Breast epithelium (tissue), 4 donors: ENCODE results near the gene NHP2. TPM values are rescaled to one million over a fixed set of nuclear protein-coding genes. Genes with fewer than 3 reads are reported as not detected.

ENCODE experiments used
- DNase-seq, 2 donors: peaks; one replicate each; pipeline ENCODE4 v3.0.0-alpha.2; 2019; ENCODE audit warnings: low spot score in 2 of 2
- H3K27ac ChIP-seq, 2 donors: fragments of 200-600 bp; sonication (generic) in 1 of 2; one replicate each; pipeline ENCODE4 v1.5.1; 2016 to 2019; ENCODE audit warnings: mild to moderate bottlenecking in 1 of 2
- H3K27me3 ChIP-seq, 2 donors: fragments of 200-600 bp; sonication (generic) in 1 of 2; one replicate each; pipeline versions ENCODE4 v1.5.1 to v1.6.0; 2017 to 2019; ENCODE audit warnings: control low read depth in 1 of 2, mild to moderate bottlenecking in 1 of 2
- H3K36me3 ChIP-seq: fragments of 200-600 bp; one replicate; pipeline ENCODE4 v1.5.1; 2019
- H3K4me1 ChIP-seq, 2 donors: fragments of 200-600 bp; sonication (generic); one replicate each; pipeline ENCODE4 v1.5.1; 2016 to 2019; ENCODE audit warnings: control low read depth in 1 of 2
- H3K4me3 ChIP-seq, 3 donors: fragments of 200-600 bp; sonication (generic); 1 replicate in 2 of 3; 2 replicates in 1 of 3; pipeline ENCODE4 v1.5.1; 2016 to 2019; ENCODE audit warnings: mild to moderate bottlenecking in 3 of 3, moderate library complexity in 2 of 3
- H3K9me3 ChIP-seq, 2 donors: fragments of 200-600 bp; sonication (generic) in 1 of 2; one replicate each; pipeline ENCODE4 v1.5.1; 2016 to 2019; ENCODE audit warnings: control low read depth in 1 of 2
- CTCF ChIP-seq, 3 donors: fragments of 450-650 bp; IDR thresholded peaks; one replicate each; pipeline ENCODE4 v1.5.1; 2016 to 2017; ENCODE audit warnings: antibody characterized with exemption in 3 of 3, mild to moderate bottlenecking in 3 of 3, moderate library complexity in 3 of 3
- POLR2A ChIP-seq: fragments of 450-650 bp; IDR thresholded peaks from one replicate; pipeline ENCODE4 v1.6.1; 2016; ENCODE audit warnings: antibody characterized with exemption, mild to moderate bottlenecking, moderate library complexity
- POLR2AphosphoS5 ChIP-seq, 3 donors: sonication (generic); formaldehyde crosslinking; IDR thresholded peaks; one replicate each; pipeline ENCODE4 v1.6.1; 2017; ENCODE audit warnings: antibody characterized with exemption in 3 of 3
- intact Hi-C: fragments of 100-400 bp; cut with DNase I; formaldehyde crosslinking; loops from one replicate; pipeline ENCODE4 v1.15.1; 2023; ENCODE audit warnings: low total_unique reads
- total RNA-seq, 3 donors: library from RNA; depleted of rRNA; stranded (reverse); fragments of >200 nt; gene quantifications; one replicate each; pipeline ENCODE4 v1.1.0, GENCODE V29; 2016

Gene NHP2
- total RNA-seq, 3 donors from 2014 or later: 148 to 256 (median 220) TPM

GRCh38 chr5:178152491-178153444, 917 bp downstream of the NHP2 start:
- Histone ChIP-seq H3K4me3 (peak overlapping the region; percentile 83 to 95 (median 83)), H3K27ac (peak overlapping the region; percentile 74 to 86), H3K4me1 (peaks cover 0 to 5% of the 10 kb centered on the region in 2 donors), H3K9me3 (no peaks in the 10 kb centered on the region), H3K36me3 (peaks cover 10% of the 10 kb centered on the region), H3K27me3 (no peaks in the 10 kb centered on the region)
- DNase-seq: no peak
- no peak for TF ChIP-seq POLR2AphosphoS5 (IDR thresholded peaks at IDR 0.05)
- no peak for TF ChIP-seq POLR2A
- TF ChIP-seq CTCF (IDR thresholded peaks at IDR 0.05): no peak
- intact Hi-C loops: loop anchor here (5.0 kb wide), 1 partner anchor 865 kb away; no protein-coding TSS in a partner anchor

GRCh38 chr5:178150977-178151734, 2.5 kb downstream of the NHP2 start:
- peak overlapping the region in 1 of 2 donors; percentile 22 for H3K27ac ChIP-seq
- H3K4me3 ChIP-seq: no peak overlapping the region
- H3K36me3 ChIP-seq: peaks cover 10% of the 10 kb centered on the region
- no peaks in the 10 kb centered on the region for H3K9me3 ChIP-seq
- H3K27me3 ChIP-seq: no peaks in the 10 kb centered on the region
- H3K4me1 ChIP-seq: peaks cover 0 to 5% of the 10 kb centered on the region in 2 donors
- DNase-seq: no peak
- intact Hi-C loops: loop anchor here (5.0 kb wide), 1 partner anchor 866 kb away; no protein-coding TSS in a partner anchor
- TF ChIP-seq CTCF (IDR thresholded peaks at IDR 0.05): no peak

- Histone ChIP-seq H3K4me3 (no peak overlapping the region), H3K9me3 (no peaks in the 10 kb centered on the region), H3K36me3 (peaks cover 10% of the 10 kb centered on the region), H3K4me1 (peaks cover 0 to 5% of the 10 kb centered on the region in 2 donors), H3K27me3 (no peaks in the 10 kb centered on the region), H3K27ac (no peak overlapping the region)
- intact Hi-C loops: loop anchor here (10.0 kb wide), 1 partner anchor 75 kb away; no protein-coding TSS in a partner anchor
- DNase-seq: no peak
- TF ChIP-seq POLR2AphosphoS5 (IDR thresholded peaks at IDR 0.05): no peak
- TF ChIP-seq POLR2A: no peak
- TF ChIP-seq CTCF (IDR thresholded peaks at IDR 0.05): no peak
Observed at GRCh38 chr5:178149199-178149932, 4.3 kb downstream of the NHP2 start.

GRCh38 chr5:178147406-178147805, 6.3 kb downstream of the NHP2 start:
- TF ChIP-seq POLR2AphosphoS5 (IDR thresholded peaks at IDR 0.05) (no peak), CTCF (IDR thresholded peaks at IDR 0.05) (no peak), POLR2A (no peak)
- Histone ChIP-seq H3K27ac (no peak overlapping the region), H3K9me3 (no peaks in the 10 kb centered on the region), H3K27me3 (no peaks in the 10 kb centered on the region), H3K4me3 (no peak overlapping the region), H3K36me3 (peaks cover 19% of the 10 kb centered on the region), H3K4me1 (no peaks in the 10 kb centered on the region)
- no peak for DNase-seq
- intact Hi-C loops: loop anchor here (10.0 kb wide), 1 partner anchor 73 kb away; no protein-coding TSS in a partner anchor
